BLaER1 (cell line): Measurements from ENCODE around the gene RIPK1.

ENCODE experiments used
- H3K27ac ChIP-seq: shearing (Covaris generic); formaldehyde crosslinking; 2 replicates; pipeline ENCODE4 v1.8.1; 2022
- H3K27me3 ChIP-seq: shearing (Covaris generic); formaldehyde crosslinking; 2 replicates; pipeline ENCODE4 v1.8.1; 2022
- H3K36me3 ChIP-seq: shearing (Covaris generic); formaldehyde crosslinking; 2 replicates; pipeline ENCODE4 v1.8.1; 2022
- H3K4me1 ChIP-seq: shearing (Covaris generic); formaldehyde crosslinking; 2 replicates; pipeline ENCODE4 v1.8.1; 2022
- H3K4me2 ChIP-seq: shearing (Covaris generic); formaldehyde crosslinking; 2 replicates; pipeline ENCODE4 v1.8.1; 2022
- H3K4me3 ChIP-seq: shearing (Covaris generic); formaldehyde crosslinking; 2 replicates; pipeline ENCODE4 v1.8.1; 2022
- H3K9ac ChIP-seq: shearing (Covaris generic); formaldehyde crosslinking; 2 replicates; pipeline ENCODE4 v1.8.1; 2022
- H3K9me3 ChIP-seq: shearing (Covaris generic); formaldehyde crosslinking; 2 replicates; pipeline ENCODE4 v1.8.1; 2022
- H4K20me1 ChIP-seq: shearing (Covaris generic); formaldehyde crosslinking; 2 replicates; pipeline ENCODE4 v1.8.1; 2022
- Cebpa-rat ChIP-seq: shearing (Covaris generic); IDR thresholded peaks from 2 replicates; pipeline ENCODE4 v1.8.1; 2022

The RIPK1 gene

DNA sequence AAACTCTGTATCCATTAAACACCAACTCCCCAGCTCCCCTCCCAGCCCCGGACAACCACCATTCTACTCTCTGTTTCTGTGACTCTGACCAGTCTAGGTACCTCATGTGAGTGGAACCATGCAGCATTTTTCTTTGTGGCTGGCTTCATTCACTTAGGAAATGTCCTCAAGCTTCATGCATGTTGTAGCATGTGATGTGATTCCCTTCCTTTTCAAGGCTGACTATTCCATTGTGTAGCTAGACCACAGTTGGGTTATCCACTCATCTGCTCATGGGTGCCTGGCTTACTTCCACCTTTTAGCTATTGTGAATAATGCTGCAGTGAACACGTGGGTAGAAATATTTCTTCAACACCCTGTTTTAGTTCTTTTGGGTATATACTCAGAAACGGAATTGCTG, 41.5 kb downstream of the RIPK1 start:
- Histone ChIP-seq H4K20me1 (no peaks in the 10 kb centered on the region), H3K9me3 (no peaks in the 10 kb centered on the region), H3K36me3 (peaks cover 93% of the 10 kb centered on the region), H3K27ac (no peak overlapping the region), H3K9ac (no peak overlapping the region), H3K27me3 (no peaks in the 10 kb centered on the region), H3K4me1 (peaks cover 11% of the 10 kb centered on the region), H3K4me2 (no peak overlapping the region), H3K4me3 (no peak overlapping the region)
- TF ChIP-seq Cebpa-rat = no peak

DNA sequence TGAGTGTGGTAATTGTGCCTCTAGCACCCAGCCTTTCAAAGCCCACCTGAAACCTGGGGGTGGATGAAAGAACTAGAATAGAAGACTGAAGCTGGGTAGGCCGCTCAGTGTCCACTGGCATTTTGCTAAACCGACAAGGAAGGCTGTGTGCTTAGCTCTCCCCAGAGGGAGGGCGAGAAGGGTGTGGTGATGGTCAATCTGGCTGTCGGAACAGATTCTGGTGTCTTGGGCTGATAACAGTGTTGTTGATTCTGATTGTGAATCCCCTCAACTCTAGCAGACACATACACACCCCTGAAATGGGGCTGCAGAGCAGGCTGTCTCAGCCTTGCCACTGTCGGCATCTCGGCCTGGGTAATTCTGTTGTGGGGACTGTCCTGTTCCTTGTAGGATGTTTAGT, 46.1 kb downstream of the RIPK1 start:
- H3K9ac ChIP-seq = no peak overlapping the region
- H4K20me1 ChIP-seq = no peaks in the 10 kb centered on the region
- peaks cover 27% of the 10 kb centered on the region for H3K4me1 ChIP-seq
- H3K4me2 ChIP-seq = 0 out of 2 replicates have a peak overlapping the region, but pooled peaks have one; percentile 6
- H3K27me3 ChIP-seq = no peaks in the 10 kb centered on the region
- no peaks in the 10 kb centered on the region for H3K9me3 ChIP-seq
- peaks cover 58% of the 10 kb centered on the region for H3K36me3 ChIP-seq
- no peak overlapping the region for H3K4me3 ChIP-seq
- no peak for TF ChIP-seq Cebpa-rat
- peak overlapping the region; percentile 4; the same call in 1 of the 2 replicates for H3K27ac ChIP-seq

GRCh38 chr6:3117912-3118352, 49.6 kb downstream of the RIPK1 start:
- peak overlapping the region; percentile 90 for H3K4me2 ChIP-seq
- peak overlapping the region; percentile 85 for H3K9ac ChIP-seq
- peaks cover 33% of the 10 kb centered on the region for H3K4me1 ChIP-seq
- TF ChIP-seq Cebpa-rat = no peak
- H3K27ac ChIP-seq = peak overlapping the region; percentile 82
- H3K9me3 ChIP-seq = no peaks in the 10 kb centered on the region
- H4K20me1 ChIP-seq = no peaks in the 10 kb centered on the region
- H3K36me3 ChIP-seq = peaks cover 25% of the 10 kb centered on the region
- H3K4me3 ChIP-seq = peak overlapping the region; percentile 90
- H3K27me3 ChIP-seq = no peaks in the 10 kb centered on the region

DNA sequence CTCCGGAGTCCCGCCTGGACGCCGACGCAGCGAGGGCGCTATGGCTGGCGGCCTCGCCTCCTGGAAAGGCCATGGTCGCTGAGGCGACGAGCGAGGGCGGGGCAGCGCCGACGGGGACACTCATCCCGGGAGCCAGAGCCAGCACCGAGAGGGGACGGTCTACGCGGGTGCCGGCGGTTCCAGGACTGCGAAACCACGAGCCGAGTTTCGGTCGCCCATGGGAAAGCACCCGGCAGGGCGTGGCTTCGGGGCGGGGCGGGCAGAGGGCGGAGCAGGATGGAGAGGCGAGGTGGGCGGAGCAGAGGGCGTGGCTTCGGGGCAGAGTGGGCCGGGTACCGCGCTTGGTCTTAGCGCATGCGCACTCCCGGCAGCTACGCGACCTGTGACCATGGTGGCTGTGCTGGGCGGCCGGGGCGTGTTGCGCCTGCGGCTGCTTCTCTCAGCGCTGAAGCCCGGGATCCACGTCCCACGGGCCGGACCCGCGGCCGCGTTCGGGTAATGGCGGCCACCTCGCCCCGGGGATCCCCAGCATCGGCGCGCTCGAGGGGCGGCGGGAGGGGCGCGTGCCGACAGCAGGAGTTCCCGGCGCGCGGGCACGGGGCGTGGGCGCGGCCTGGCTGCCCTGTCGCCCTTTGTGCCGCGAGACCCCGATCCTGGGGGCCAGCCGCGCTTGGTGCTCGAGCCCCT, 50.2 kb downstream of the RIPK1 start, which contains the start of gene BPHL:
Gene BPHL (plus strand): TSS at position 359 of the 687 bp plus-strand sequence. CDS start 30 bp downstream, at position 389.
- Histone ChIP-seq H3K9ac (peak within 1 kb of the TSS; percentile 85), H3K36me3 (peaks cover 19% of the 10 kb centered on the region), H3K4me3 (peak within 1 kb of the TSS; percentile 90), H4K20me1 (no peaks in the 10 kb centered on the region), H3K27me3 (no peaks in the 10 kb centered on the region), H3K4me1 (peaks cover 31% of the 10 kb centered on the region), H3K27ac (peak within 1 kb of the TSS; percentile 82), H3K4me2 (peak within 1 kb of the TSS; percentile 90), H3K9me3 (no peaks in the 10 kb centered on the region)
- no peak for TF ChIP-seq Cebpa-rat

- Histone ChIP-seq H3K9ac (peak overlapping the region; percentile 85), H3K27ac (peak overlapping the region; percentile 82), H3K27me3 (no peaks in the 10 kb centered on the region), H3K4me1 (peaks cover 30% of the 10 kb centered on the region), H3K9me3 (no peaks in the 10 kb centered on the region), H4K20me1 (no peaks in the 10 kb centered on the region), H3K36me3 (peaks cover 12% of the 10 kb centered on the region), H3K4me3 (peak overlapping the region; percentile 90), H3K4me2 (peak overlapping the region; percentile 90)
- no peak for TF ChIP-seq Cebpa-rat
These were observed 50.9 kb downstream of the RIPK1 start for GRCh38 chr6:3119040-3119723.

DNA sequence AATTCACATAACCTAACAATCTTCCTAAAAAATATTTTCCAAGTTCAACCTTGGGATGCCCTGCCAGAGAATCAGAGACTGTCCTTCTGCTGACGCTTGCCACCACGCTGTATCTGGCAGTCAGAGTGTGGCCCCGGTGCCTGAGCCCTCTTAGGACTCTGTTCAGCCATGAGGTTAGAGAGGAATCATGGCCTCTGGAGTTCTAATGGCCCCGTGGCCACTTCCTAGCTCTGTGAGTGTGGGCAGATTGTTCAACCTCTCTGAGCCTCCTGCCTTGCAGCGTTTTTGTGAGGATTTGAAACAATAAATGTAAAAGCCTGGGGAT, 52.4 kb downstream of the RIPK1 start:
- Histone ChIP-seq H3K9ac (no peak overlapping the region), H3K4me3 (no peak overlapping the region), H3K27me3 (no peaks in the 10 kb centered on the region), H3K4me1 (peaks cover 39% of the 10 kb centered on the region), H3K4me2 (no peak overlapping the region), H4K20me1 (no peaks in the 10 kb centered on the region), H3K36me3 (no peaks in the 10 kb centered on the region), H3K9me3 (no peaks in the 10 kb centered on the region), H3K27ac (no peak overlapping the region)
- TF ChIP-seq Cebpa-rat = no peak

- 0 out of 2 replicates have a peak, but pooled peaks cover 1% of the 10 kb centered on the region for H3K36me3 ChIP-seq
- no peak overlapping the region for H3K27ac ChIP-seq
These were observed 54.5 kb downstream of the RIPK1 start for GRCh38 chr6:3122823-3123182.

GRCh38 chr6:3124667-3125066, 56.4 kb downstream of the RIPK1 start:
- H3K4me3 ChIP-seq = no peak overlapping the region
- H3K9ac ChIP-seq = no peak overlapping the region
- peaks cover 24% of the 10 kb centered on the region for H3K4me1 ChIP-seq
- H3K27ac ChIP-seq = no peak overlapping the region
- no peaks in the 10 kb centered on the region for H3K27me3 ChIP-seq
- H3K36me3 ChIP-seq = peaks cover 19% of the 10 kb centered on the region
- H3K9me3 ChIP-seq = no peaks in the 10 kb centered on the region
- peak overlapping the region; percentile 42 for H3K4me2 ChIP-seq
- TF ChIP-seq Cebpa-rat = no peak
- H4K20me1 ChIP-seq = no peaks in the 10 kb centered on the region

More at GRCh38 chr6:3122823-3123182, 54.5 kb downstream of the RIPK1 start:
- H3K9me3 ChIP-seq = no peaks in the 10 kb centered on the region
- H3K4me3 ChIP-seq = no peak overlapping the region
- peaks cover 30% of the 10 kb centered on the region for H3K4me1 ChIP-seq
- no peak overlapping the region for H3K9ac ChIP-seq
- no peak overlapping the region for H3K4me2 ChIP-seq
- TF ChIP-seq Cebpa-rat = no peak
- H3K27me3 ChIP-seq = no peaks in the 10 kb centered on the region
- H4K20me1 ChIP-seq = no peaks in the 10 kb centered on the region

DNA sequence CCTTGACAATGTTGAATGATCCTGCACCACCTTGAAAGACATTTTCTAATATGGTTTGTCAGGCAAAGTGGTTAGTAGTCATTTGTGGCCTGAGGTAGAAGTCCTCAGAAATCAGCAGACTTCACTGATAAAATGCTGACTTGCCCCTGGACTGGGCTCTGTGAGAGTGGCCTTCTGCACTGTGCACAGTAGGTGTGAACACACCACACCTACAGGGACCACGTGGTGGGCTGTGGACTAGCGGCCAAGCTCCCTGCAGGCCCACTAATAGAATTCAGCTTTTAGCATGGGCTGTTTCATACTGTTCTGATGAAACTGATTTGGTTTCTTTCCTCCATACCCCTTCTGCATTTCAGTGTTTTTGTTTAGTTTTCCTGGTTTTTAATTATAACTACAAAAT, 57.5 kb downstream of the RIPK1 start:
- Histone ChIP-seq H3K36me3 (peaks cover 31% of the 10 kb centered on the region), H3K27ac (no peak overlapping the region), H3K9ac (no peak overlapping the region), H3K4me2 (no peak overlapping the region), H3K4me3 (no peak overlapping the region), H4K20me1 (no peaks in the 10 kb centered on the region), H3K4me1 (peaks cover 23% of the 10 kb centered on the region), H3K27me3 (no peaks in the 10 kb centered on the region), H3K9me3 (no peaks in the 10 kb centered on the region)
- no peak for TF ChIP-seq Cebpa-rat

DNA sequence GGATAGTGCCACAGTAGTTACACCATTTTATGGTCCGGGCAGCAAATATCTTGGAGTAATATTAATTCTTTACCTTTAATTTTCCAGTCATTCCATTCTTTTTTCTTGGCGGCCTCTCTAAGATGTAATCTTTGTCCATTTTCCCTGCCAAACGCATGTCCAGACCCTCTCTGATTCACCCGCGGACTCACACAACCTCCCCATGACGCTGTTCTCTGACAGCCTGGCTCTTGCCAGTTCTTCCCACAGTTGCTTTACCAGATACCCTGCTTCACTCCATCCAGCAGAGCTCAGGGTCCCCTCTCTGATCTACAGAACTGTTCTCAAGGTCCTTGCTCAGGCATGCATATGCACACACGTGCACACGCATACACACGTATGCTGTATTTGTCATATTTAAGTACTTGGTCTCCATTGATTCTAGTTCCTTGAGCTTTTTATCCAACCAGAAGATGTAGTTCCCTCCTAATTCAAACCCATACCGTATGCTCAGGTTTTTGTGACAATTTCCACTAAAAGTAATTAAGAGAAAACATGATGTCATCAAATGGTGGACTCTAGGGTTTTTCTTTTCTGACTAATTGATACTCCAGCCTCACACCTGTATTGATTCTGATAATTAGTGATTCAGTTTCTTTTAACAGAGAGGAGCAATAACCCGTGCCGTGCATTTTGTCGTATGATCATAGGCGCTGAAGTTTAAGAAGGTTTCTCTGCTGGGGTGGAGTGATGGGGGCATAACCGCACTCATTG, 60.2 kb downstream of the RIPK1 start:
- peaks cover 23% of the 10 kb centered on the region for H3K4me1 ChIP-seq
- peaks cover 56% of the 10 kb centered on the region for H3K36me3 ChIP-seq
- no peak overlapping the region for H3K9ac ChIP-seq
- H4K20me1 ChIP-seq = no peaks in the 10 kb centered on the region
- H3K27me3 ChIP-seq = no peaks in the 10 kb centered on the region
- H3K4me2 ChIP-seq = no peak overlapping the region
- no peak for TF ChIP-seq Cebpa-rat
- H3K9me3 ChIP-seq = no peaks in the 10 kb centered on the region
- H3K4me3 ChIP-seq = no peak overlapping the region
- H3K27ac ChIP-seq = no peak overlapping the region
